Transverse colon (tissue), 4 donors: ENCODE results near the gene ZNF792. TPM values are rescaled to one million over a fixed set of nuclear protein-coding genes. Genes with fewer than 3 reads are reported as not detected.
"Not testable (repeated sequence)": the region's sequence is repeated elsewhere in the genome, so short reads cannot be mapped to it uniquely, and the experiment has no call there.

Source experiments
- DNase-seq: peaks from one replicate; pipeline ENCODE4 v3.0.0-alpha.2; 2019
- H3K27ac ChIP-seq, 4 donors: fragments of 200-600 bp; sonication (generic); 2 replicates each; pipeline ENCODE4 v1.5.1; 2016 to 2018; ENCODE audit warnings: inconsistent platforms in 4 of 4
- H3K27me3 ChIP-seq: fragments of 200-600 bp; sonication (generic); 2 replicates; pipeline ENCODE4 v1.5.1; 2017; ENCODE audit warnings: inconsistent platforms
- H3K36me3 ChIP-seq, 4 donors: fragments of 200-600 bp; sonication (generic); 2 replicates each; pipeline ENCODE4 v1.5.1; 2017 to 2019; ENCODE audit warnings: inconsistent platforms in 4 of 4
- H3K4me1 ChIP-seq, 4 donors: fragments of 200-600 bp; sonication (generic); 2 replicates each; pipeline ENCODE4 v1.5.1; 2017 to 2020; ENCODE audit warnings: inconsistent platforms in 4 of 4
- H3K4me3 ChIP-seq, 4 donors: fragments of 200-600 bp; sonication (generic); 1 replicate in 1 of 4; 2 replicates in 3 of 4; pipeline versions ENCODE4 v1.5.1 to v1.6.1; 2017 to 2019; ENCODE audit warnings: inconsistent platforms in 4 of 4
- H3K9me3 ChIP-seq, 2 donors: fragments of 200-600 bp; sonication (generic); 2 replicates each; pipeline ENCODE4 v1.5.1; 2017 to 2019; ENCODE audit warnings: inconsistent platforms in 2 of 2
- EP300 ChIP-seq: sonication (generic); formaldehyde crosslinking; IDR thresholded peaks from one replicate; pipeline ENCODE4 v1.6.1; 2017; ENCODE audit warnings: antibody characterized with exemption, low read depth
- POLR2A ChIP-seq: fragments of 450-650 bp; IDR thresholded peaks from one replicate; pipeline ENCODE4 v1.6.1; 2016; ENCODE audit warnings: antibody characterized with exemption, mild to moderate bottlenecking, moderate library complexity
- POLR2AphosphoS5 ChIP-seq, 3 donors: sonication (generic); formaldehyde crosslinking; IDR thresholded peaks; one replicate each; pipeline ENCODE4 v1.6.1; 2016; ENCODE audit warnings: antibody characterized with exemption in 3 of 3
- WGBS, 2 donors: methylation state at CpG; one replicate each; pipeline ENCODE4 v1.1.5; 2018; ENCODE audit warnings: low coverage in 1 of 2; 5-methylcytosine and 5-hydroxymethylcytosine counted together
- in situ Hi-C, 4 donors: fragments of 200-750 bp; cut with MboI; loops; one replicate each; pipeline versions ENCODE4 v1.15.0 to v1.15.1; 2017; ENCODE audit warnings: low sequenced_read_pairs in 3 of 4, low pct_ligation_motif_present in 1 of 4, low pct_unique_long_range_greater_than_20kb in 1 of 4
- intact Hi-C: fragments of 100-400 bp; cut with DNase I; formaldehyde crosslinking; loops from one replicate; pipeline ENCODE4 v1.15.1; 2023; ENCODE audit warnings: low total_unique reads
- total RNA-seq, 4 donors: library from RNA; depleted of rRNA; stranded (reverse); fragments of >200 nt; gene quantifications; one replicate each; pipeline ENCODE4 v1.1.0, GENCODE V29; 2016
- TF ChIP-seq, protein P1 (sequence below), 5 experiments: fragments of 200-600 bp in 3 of 5; fragments of 450-650 bp in 2 of 5; sonication (generic) in 3 of 5; IDR thresholded peaks; 1 replicate in 2 of 5; 2 replicates in 3 of 5; pipeline ENCODE4 v1.5.1; 2016 to 2017; ENCODE audit warnings: antibody characterized with exemption in 5 of 5, inconsistent platforms in 3 of 5, mild to moderate bottlenecking in 2 of 5, moderate library complexity in 1 of 5

ZNF792 gene
- total RNA-seq, 4 donors from 2014 or later, result 3.4 to 8.4 (median 6.5) TPM

DNA sequence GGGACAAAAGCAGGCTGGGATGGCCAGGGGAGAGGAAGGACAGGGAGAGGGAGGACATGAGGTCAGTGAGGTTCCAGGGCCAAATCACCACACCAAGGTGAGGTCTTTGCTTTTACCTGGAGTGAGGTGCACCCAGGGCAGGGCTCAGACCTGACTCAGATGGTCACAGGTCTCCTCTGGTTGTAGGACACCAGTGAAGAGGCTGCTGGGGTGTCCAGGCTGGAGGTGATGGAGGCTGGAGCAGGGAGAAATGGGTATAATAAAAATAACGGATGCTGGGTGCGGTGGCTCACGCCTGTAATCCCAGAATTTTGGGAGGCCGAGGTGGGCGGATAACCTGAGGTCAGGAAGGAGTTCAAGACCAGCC, 43.0 kb upstream of the ZNF792 start:
- Histone ChIP-seq H3K27ac (peak overlapping the region; percentile 52 to 95 (median 62)), H3K4me3 (no peak overlapping the region), H3K27me3 (no peaks in the 10 kb centered on the region), H3K9me3 (no peaks in the 10 kb centered on the region), H3K36me3 (no peaks in the 10 kb centered on the region), H3K4me1 (peaks cover 3 to 54% (median 45%) of the 10 kb centered on the region in 4 donors)
- TF ChIP-seq EP300 (no peak), POLR2A (no peak), POLR2AphosphoS5 (IDR thresholded peaks at IDR 0.05) (no peak)
- TF ChIP-seq, protein P1, sequence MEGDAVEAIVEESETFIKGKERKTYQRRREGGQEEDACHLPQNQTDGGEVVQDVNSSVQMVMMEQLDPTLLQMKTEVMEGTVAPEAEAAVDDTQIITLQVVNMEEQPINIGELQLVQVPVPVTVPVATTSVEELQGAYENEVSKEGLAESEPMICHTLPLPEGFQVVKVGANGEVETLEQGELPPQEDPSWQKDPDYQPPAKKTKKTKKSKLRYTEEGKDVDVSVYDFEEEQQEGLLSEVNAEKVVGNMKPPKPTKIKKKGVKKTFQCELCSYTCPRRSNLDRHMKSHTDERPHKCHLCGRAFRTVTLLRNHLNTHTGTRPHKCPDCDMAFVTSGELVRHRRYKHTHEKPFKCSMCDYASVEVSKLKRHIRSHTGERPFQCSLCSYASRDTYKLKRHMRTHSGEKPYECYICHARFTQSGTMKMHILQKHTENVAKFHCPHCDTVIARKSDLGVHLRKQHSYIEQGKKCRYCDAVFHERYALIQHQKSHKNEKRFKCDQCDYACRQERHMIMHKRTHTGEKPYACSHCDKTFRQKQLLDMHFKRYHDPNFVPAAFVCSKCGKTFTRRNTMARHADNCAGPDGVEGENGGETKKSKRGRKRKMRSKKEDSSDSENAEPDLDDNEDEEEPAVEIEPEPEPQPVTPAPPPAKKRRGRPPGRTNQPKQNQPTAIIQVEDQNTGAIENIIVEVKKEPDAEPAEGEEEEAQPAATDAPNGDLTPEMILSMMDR (IDR thresholded peaks at IDR 0.05), result no peak
- in situ Hi-C loops, result no loop called here
- DNase-seq, result no peak
- 60 to 70% methylated on average over 1 to 5 of the region's 5 CpGs for WGBS, 2 donors
- intact Hi-C loops, result no loop called here

DNA sequence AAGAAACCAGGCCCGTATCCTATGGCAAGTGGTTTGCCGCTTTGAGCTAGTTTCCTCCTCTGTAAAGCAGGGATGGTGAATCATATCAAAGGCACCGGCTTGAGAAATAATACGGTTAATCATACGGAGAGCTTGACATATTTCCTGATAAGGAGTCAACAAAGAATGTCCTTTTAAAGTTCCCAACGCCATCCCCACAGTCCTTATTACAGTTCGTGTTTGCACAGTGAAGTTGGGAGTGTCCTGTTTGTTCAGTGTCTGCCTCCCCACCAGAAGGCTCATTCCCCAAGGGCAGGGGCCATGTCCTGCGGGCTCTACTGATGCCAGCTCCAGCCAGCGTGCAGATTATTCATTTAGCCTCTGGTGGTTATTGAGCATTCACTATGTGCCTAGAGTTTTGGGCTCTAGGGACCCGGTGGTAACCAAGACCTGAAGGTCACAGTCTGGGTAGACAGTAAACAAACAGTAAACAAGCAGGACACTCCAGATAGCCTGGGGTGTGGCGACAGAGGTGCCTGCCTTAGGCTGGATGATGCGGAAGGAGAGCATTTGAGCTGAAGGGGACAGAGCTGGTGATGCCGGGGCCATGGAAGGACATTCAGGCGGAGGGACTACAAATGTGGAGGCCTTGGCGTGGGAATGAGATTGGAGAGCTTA, 42.4 kb upstream of the ZNF792 start:
- Histone ChIP-seq H3K36me3 (no peaks in the 10 kb centered on the region), H3K4me1 (peaks cover 6 to 59% (median 47%) of the 10 kb centered on the region in 4 donors), H3K27ac (peak overlapping the region; percentile 55 to 95 (median 70)), H3K9me3 (no peaks in the 10 kb centered on the region), H3K27me3 (no peaks in the 10 kb centered on the region), H3K4me3 (no peak overlapping the region)
- intact Hi-C loops, result no loop called here
- DNase-seq, result peak; percentile 71
- WGBS, 2 donors, result 40 to 55% methylated on average over 2 to 15 of the region's 15 CpGs
- in situ Hi-C loops, result no loop called here
- TF ChIP-seq EP300 (peak; percentile 26), POLR2AphosphoS5 (IDR thresholded peaks at IDR 0.05) (peak in 2 of 3 donors; percentile 55 to 56), POLR2A (peak; percentile 28)
- TF ChIP-seq, protein P1 (IDR thresholded peaks at IDR 0.05), result no peak

GRCh38 chr19:35006007-35006341, 41.9 kb upstream of the ZNF792 start:
- 42 to 73% methylated on average over 3 to 6 of the region's 6 CpGs for WGBS, 2 donors
- H3K4me1 ChIP-seq, result peaks cover 6 to 63% (median 49%) of the 10 kb centered on the region in 4 donors

GRCh38 chr19:35005256-35005977, 41.4 kb upstream of the ZNF792 start:
- Histone ChIP-seq H3K27ac (peak overlapping the region; percentile 51 to 95 (median 70)), H3K4me1 (peaks cover 6 to 65% (median 51%) of the 10 kb centered on the region in 4 donors), H3K4me3 (no peak overlapping the region), H3K27me3 (no peaks in the 10 kb centered on the region), H3K36me3 (no peaks in the 10 kb centered on the region), H3K9me3 (no peaks in the 10 kb centered on the region)
- intact Hi-C loops (no loop called here), in situ Hi-C loops (no loop called here)
- WGBS, 2 donors, result 67 to 82% methylated on average over 6 to 11 of the region's 11 CpGs
- no peak for DNase-seq
- TF ChIP-seq POLR2AphosphoS5 (IDR thresholded peaks at IDR 0.05) (no peak), EP300 (no peak), POLR2A (no peak)
- TF ChIP-seq, protein P1 (IDR thresholded peaks at IDR 0.05), result no peak

More at GRCh38 chr19:35006007-35006341, 41.9 kb upstream of the ZNF792 start:
- in situ Hi-C loops, DNase-seq, H3K4me3 ChIP-seq, H3K36me3 ChIP-seq, H3K27me3 ChIP-seq, intact Hi-C loops, H3K9me3 ChIP-seq: not testable (repeated sequence)
- peak overlapping the region; percentile 51 to 95 (median 70) for H3K27ac ChIP-seq
